ENCODE measurements around the gene MAPK11. TPM values are rescaled to one million over a fixed set of nuclear protein-coding genes. Genes with fewer than 3 reads are reported as not detected.
"Not testable (repeated sequence)": the region's sequence is repeated elsewhere in the genome, so short reads cannot be mapped to it uniquely, and the experiment has no call there.

Gene MAPK11
- total and polyA plus RNA-seq, 5 experiments from 2014 or later: 0.13 to 1.2 (median 0.24) TPM

DNA sequence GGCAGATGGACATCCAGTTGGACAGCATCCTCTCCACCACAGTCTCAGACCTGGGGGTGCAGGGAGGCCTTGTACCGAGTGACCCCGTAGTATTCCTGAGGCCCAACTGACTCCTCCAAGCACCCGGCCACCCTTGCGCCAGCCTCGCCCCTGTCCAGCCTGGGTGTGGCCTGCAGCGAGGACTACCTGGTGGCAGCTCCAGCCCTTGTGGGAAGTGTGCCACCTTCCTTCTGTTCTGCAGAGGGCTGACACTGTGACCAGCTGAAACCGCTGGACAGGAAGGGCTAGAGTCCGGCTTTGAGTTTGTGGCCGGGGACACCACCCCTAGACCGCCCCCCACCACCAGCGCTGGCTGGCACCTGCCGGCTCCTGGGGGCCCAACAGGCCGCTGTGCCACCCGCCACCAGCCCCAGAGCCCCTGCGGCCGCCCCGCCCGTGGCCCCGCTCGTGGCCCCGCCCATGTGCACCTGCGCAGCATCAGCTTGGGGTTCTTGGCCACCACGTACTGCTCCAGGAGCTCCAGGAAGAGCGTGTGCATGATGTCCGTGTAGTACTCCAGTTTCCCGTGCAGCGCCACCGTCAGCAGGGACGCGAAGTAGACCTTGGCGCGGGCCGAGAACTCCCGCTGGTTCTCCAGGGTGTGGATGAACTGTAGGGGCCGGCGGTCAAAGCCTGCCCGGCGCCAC is 10.0 kb upstream of the MAPK11 start:
- Mint-ChIP-seq H3K27ac (no peak overlapping the region), H3K4me1 (peaks cover 0 to 6% (median 0%) of the 10 kb centered on the region in 4 donors), H3K4me3 (no peak overlapping the region), H3K36me3 (peaks cover 0 to 10% (median 0%) of the 10 kb centered on the region in 3 donors), H3K27me3 (no peaks in the 10 kb centered on the region), H3K9me3 (no peaks in the 10 kb centered on the region)
- ATAC-seq (no peak), DNase-seq (no peak)
- POLR2A ChIA-PET: no interaction called here

DNA sequence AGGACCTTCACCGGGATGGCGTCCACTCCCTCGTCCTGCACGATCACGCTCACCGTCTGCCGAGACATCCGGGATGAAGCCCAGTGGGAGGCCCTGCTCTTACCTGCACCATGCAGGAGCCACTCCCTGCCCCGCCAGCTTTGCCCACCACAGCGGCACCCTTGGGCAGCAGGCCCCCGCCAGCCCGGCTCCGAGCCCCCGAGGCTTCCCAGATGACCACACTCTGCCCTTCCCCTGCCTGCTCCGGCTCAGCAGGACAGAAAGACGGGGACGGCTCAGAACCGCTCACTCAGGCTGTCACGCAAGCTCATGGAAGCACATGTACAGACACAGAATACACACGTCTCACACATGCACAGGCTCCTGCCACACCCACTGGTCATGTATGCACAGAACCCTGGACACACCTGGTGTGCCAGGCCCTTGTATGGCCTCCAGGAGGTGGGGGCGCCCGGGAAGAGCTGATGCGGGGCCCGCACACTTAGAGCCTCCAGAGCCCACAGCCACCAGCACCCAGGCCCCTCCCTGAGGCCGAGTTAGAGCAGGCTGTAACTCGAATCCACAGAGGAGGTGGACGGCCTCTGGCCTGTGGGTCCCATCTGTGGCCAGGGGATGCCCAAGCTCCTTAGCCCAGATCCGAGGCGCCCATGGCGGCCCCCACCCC is 8.9 kb upstream of the MAPK11 start:
- Mint-ChIP-seq H3K27ac (no peak overlapping the region), H3K4me1 (peaks cover 0 to 8% (median 3%) of the 10 kb centered on the region in 4 donors), H3K9me3 (no peaks in the 10 kb centered on the region), H3K27me3 (no peaks in the 10 kb centered on the region), H3K4me3 (no peak overlapping the region), H3K36me3 (peaks cover 0 to 9% (median 0%) of the 10 kb centered on the region in 3 donors)
- no peak for ATAC-seq
- DNase-seq: no peak
- POLR2A ChIA-PET: interaction anchor here (0.9 kb wide), 1 partner anchor 22 kb away, joined by 3 read pairs; no protein-coding TSS in a partner anchor

DNA sequence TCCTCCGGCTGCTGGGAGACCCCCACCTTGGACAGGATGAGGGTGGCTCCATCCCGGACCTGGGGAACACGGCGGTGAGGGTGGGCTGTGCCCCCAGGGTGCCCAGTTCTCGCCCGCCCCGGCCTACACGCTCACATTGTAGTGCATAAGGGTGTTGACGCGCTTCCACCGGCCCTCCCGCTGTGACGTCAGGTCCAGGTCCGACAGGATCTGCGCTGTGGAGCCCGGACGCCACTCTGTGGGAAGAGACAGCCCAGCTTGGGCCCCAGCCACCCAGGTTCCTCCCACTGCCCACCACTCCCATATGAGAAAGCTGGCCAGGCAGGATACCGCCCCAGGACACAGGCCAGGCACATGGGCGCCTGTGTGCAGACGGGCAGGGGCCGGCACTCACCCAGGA is 8.3 kb upstream of the MAPK11 start:
- H3K36me3 Mint-ChIP-seq: peaks cover 0 to 8% (median 0%) of the 10 kb centered on the region in 3 donors
- no peak overlapping the region for H3K4me3 Mint-ChIP-seq
- no peak for DNase-seq
- ATAC-seq: no peak
- peaks cover 5 to 13% (median 6%) of the 10 kb centered on the region in 4 donors for H3K4me1 Mint-ChIP-seq
- no peaks in the 10 kb centered on the region for H3K9me3 Mint-ChIP-seq
- POLR2A ChIA-PET: interaction anchor here (0.9 kb wide), 1 partner anchor 23 kb away, joined by 3 read pairs; no protein-coding TSS in a partner anchor
- peaks cover 0 to 1% (median 0%) of the 10 kb centered on the region in 5 donors for H3K27me3 Mint-ChIP-seq
- no peak overlapping the region for H3K27ac Mint-ChIP-seq

DNA sequence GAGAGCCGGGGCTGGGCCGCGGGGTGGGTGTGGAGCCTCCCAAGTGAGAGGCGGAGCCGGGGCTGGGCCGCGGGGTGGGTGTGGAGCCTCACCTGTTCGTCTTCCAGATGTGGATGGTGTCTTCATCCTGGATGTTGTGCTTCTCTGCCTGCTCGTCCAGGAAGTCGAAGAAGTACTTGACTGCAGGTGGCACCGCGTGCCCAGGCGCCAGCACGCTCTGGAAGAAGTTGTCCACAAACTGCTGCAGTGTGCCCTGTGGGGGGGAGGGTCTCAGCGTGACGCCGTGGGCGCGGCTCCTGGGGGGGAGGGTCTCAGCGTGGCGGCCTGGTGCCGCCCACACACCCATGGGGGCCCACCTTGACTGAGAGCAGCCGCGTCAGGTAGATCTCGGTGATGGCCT is 7.6 kb upstream of the MAPK11 start:
- H3K27me3 Mint-ChIP-seq: peaks cover 0 to 3% (median 0%) of the 10 kb centered on the region in 5 donors
- peaks cover 5 to 13% (median 7%) of the 10 kb centered on the region in 4 donors for H3K4me1 Mint-ChIP-seq
- H3K4me3 Mint-ChIP-seq: no peak overlapping the region
- H3K36me3 Mint-ChIP-seq: peaks cover 0 to 6% (median 0%) of the 10 kb centered on the region in 3 donors
- POLR2A ChIA-PET: no interaction called here
- ATAC-seq (no peak), DNase-seq (no peak)
- no peak overlapping the region for H3K27ac Mint-ChIP-seq
- H3K9me3 Mint-ChIP-seq: no peaks in the 10 kb centered on the region

DNA sequence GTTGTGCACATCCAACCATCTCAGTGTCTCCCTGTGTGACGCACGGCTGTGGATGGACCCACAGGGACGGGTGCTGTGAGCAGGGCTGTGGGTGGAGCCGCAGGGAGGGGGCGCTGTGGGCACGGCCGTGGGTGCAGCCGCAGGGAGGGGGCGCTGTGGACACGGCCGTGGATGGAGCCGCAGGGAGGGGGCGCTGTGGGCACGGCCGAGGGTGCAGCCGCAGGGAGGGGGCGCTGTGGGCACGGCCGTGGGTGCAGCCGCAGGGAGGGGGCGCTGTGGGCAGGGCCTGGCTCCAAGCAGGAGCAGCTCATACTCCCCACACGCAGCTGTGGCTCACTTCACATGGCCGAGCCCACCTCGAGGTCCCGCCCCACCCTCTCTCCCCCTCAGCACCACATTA is 6.0 kb upstream of the MAPK11 start:
- H3K36me3 Mint-ChIP-seq: peaks cover 0 to 6% (median 0%) of the 10 kb centered on the region in 3 donors
- peaks cover 0 to 4% (median 0%) of the 10 kb centered on the region in 5 donors for H3K27me3 Mint-ChIP-seq
- DNase-seq (peak in 6 of 10 donors; percentile 33 to 75 (median 48)), ATAC-seq (peak; percentile 78 to 86)
- POLR2A ChIA-PET: interaction anchor here (0.8 to 1.3 kb wide), 5 partner anchors 32 to 66 kb away, joined by 3 to 6 read pairs (median 4); partner anchors contain the start of gene DENND6B
- H3K27ac Mint-ChIP-seq: no peak overlapping the region
- H3K4me3 Mint-ChIP-seq: no peak overlapping the region
- peaks cover 5 to 14% (median 8%) of the 10 kb centered on the region in 4 donors for H3K4me1 Mint-ChIP-seq
- H3K9me3 Mint-ChIP-seq: no peaks in the 10 kb centered on the region

DNA sequence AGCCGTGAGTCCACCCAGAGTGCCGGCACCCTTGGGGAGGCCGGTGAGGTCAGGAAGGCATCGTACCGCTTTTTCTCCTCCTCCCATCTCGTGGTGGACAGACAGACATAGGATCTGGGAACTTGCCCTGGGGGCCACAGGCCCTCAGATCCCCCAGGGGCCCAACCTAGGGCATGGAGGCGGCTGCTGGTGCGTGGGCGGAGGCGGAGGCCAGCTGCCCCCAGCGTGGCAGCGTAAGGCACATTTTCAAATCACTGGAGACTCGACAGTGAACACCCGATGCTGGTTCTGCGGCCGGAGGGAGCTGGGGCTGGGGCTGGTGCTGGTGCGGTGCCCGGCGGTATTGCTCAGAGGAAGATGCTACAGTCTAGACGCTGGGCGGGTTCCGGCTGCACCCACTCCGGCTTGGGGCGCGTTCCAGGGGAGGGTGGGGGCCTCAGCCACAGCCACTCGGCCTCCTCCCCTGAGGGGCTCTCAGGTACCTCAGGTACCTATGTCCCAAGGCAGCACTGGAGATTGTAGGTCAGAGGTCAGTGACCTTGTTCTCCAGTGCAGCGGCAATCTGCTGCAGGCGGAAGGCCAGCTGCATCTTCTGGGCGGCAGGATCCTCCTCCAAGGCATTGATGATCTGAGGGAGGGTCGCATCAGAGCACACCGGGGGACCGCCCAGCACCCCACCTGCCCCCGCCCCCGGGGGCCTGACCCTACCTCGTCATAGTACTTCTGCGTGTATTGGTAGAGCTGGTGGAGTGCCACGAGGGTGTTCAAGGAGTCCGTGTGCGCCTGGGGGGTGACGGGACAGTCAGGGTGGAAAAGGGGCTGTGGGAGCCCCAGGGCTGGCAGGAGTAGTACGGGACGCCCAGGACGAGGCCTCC is 5.2 kb upstream of the MAPK11 start:
- POLR2A ChIA-PET: interaction anchor here (0.6 to 1.3 kb wide), 4 partner anchors 32 to 161 kb away, joined by 3 to 6 read pairs (median 4); partner anchors contain the start of gene DENND6B
- DNase-seq: no peak
- no peaks in the 10 kb centered on the region for H3K9me3 Mint-ChIP-seq
- no peak for ATAC-seq
- peaks cover 5 to 18% (median 13%) of the 10 kb centered on the region in 4 donors for H3K4me1 Mint-ChIP-seq
- peaks cover 0 to 4% (median 0%) of the 10 kb centered on the region in 5 donors for H3K27me3 Mint-ChIP-seq
- H3K4me3 Mint-ChIP-seq: no peak overlapping the region
- H3K36me3 Mint-ChIP-seq: no peaks in the 10 kb centered on the region
- H3K27ac Mint-ChIP-seq: peak overlapping the region in 3 of 10 donors; percentile 15 to 75 (median 75)

DNA sequence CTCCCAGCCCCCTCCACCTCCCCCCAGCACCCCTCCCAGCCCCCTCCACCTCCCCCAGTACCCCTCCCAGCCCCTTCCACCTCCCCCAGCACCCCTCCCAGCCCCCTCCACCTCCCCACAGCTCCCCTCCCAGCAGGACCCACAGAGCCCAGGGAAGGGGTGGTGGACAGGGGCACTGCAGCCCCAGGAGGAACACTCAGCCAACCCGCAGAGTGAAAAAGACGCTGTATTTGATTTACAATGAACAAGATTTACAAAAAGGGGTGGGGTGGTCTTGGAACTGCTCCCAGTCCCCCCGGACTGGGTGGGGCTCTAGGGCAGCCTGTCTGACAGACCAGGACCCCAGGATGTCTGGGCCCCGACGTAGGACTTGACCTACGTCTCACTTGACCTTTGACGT is 4.6 kb upstream of the MAPK11 start:
- Mint-ChIP-seq H3K4me3 (no peak overlapping the region), H3K9me3 (no peaks in the 10 kb centered on the region), H3K27ac (peak overlapping the region in 1 of 10 donors; percentile 75), H3K4me1 (peaks cover 5 to 18% (median 13%) of the 10 kb centered on the region in 4 donors), H3K27me3 (peaks cover 0 to 4% (median 0%) of the 10 kb centered on the region in 5 donors), H3K36me3 (no peaks in the 10 kb centered on the region)
- POLR2A ChIA-PET: no interaction called here
- DNase-seq (no peak), ATAC-seq (no peak)

DNA sequence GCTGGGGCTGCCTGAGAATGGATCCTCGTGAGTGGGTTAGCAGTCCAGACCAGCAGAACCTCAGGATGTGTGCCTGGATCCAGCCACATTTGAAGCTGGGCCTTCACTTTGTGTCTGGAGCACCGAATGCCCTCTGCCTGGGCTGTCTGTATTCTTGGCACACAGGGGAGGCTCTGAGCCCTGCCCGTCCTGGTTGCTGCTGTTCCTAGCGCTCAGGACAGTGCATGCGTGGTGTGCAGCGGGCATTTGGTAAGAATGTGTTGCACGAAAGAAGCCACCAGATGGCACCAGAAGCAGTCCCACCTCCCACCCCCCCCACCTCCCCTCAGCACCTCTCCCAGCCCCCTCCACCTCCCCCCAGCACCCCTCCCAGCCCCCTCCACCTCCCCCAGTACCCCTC is 4.1 kb upstream of the MAPK11 start:
- Mint-ChIP-seq H3K27me3 (peaks cover 0 to 4% (median 0%) of the 10 kb centered on the region in 5 donors), H3K36me3 (no peaks in the 10 kb centered on the region), H3K27ac (peak overlapping the region in 1 of 10 donors; percentile 53), H3K4me3 (no peak overlapping the region), H3K9me3 (no peaks in the 10 kb centered on the region), H3K4me1 (peaks cover 5 to 18% (median 13%) of the 10 kb centered on the region in 4 donors)
- DNase-seq: peak in 4 of 10 donors; percentile 41 to 53 (median 48)
- ATAC-seq: no peak
- POLR2A ChIA-PET: interaction anchor here (1.3 kb wide), 1 partner anchor 23 kb away, joined by 3 read pairs; the partner anchor contains the start of gene HDAC10

DNA sequence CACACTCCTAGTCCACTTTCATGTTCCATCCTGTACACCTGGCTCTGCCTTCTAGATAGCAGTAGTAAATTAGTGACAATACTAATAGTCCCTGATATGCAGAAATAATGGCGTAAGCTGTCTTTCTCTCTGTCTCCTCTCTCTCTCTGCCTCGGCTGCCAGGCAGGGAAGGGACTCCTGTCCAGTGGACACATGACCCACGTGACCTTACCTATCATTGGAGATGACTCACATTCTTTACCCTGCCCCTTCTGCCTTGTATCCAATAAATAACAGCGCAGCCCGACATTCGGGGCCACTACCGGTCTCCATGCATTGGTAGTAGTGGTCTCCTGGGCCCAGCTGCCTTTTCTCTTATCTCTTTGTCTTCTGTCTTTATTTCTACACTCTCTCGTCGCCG is 3.6 kb upstream of the MAPK11 start:
- DNase-seq, H3K27me3 Mint-ChIP-seq, ATAC-seq, H3K36me3 Mint-ChIP-seq, H3K9me3 Mint-ChIP-seq, H3K4me3 Mint-ChIP-seq: not testable (repeated sequence)
- POLR2A ChIA-PET: interaction anchor here (0.6 to 1.3 kb wide), 3 partner anchors 23 to 68 kb away, joined by 3 to 5 read pairs (median 5); partner anchors contain the start of gene HDAC10
- peaks cover 5 to 18% (median 13%) of the 10 kb centered on the region in 4 donors for H3K4me1 Mint-ChIP-seq
- peak overlapping the region in 1 of 10 donors; percentile 53 for H3K27ac Mint-ChIP-seq

DNA sequence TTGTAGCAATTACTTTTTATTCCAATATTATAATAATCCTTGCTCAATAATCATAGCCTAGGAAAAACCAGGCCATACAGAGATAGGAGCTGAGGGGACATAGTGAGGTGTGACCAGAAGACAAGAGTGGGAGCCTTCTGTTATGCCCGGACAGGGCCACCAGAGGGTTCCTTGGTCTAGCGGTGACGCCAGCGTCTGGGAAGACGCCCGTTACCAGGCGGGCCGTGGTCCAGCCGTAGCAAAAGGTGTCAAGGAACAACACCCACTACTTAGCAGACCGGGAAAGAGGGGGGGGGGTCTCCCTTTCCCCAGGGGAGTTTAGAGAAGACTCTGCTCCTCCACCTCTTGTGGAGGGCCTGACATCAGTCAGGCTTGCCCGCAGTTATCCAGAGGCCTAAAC is 3.2 kb upstream of the MAPK11 start:
- H3K27ac Mint-ChIP-seq, DNase-seq, H3K4me3 Mint-ChIP-seq, H3K27me3 Mint-ChIP-seq, ATAC-seq, H3K36me3 Mint-ChIP-seq, H3K9me3 Mint-ChIP-seq: not testable (repeated sequence)
- POLR2A ChIA-PET: interaction anchor here (0.6 to 1.5 kb wide), 5 partner anchors 21 to 252 kb away, joined by 3 to 5 read pairs (median 4); partner anchors contain the start of genes HDAC10 and SCO2
- peaks cover 5 to 21% (median 14%) of the 10 kb centered on the region in 4 donors for H3K4me1 Mint-ChIP-seq

DNA sequence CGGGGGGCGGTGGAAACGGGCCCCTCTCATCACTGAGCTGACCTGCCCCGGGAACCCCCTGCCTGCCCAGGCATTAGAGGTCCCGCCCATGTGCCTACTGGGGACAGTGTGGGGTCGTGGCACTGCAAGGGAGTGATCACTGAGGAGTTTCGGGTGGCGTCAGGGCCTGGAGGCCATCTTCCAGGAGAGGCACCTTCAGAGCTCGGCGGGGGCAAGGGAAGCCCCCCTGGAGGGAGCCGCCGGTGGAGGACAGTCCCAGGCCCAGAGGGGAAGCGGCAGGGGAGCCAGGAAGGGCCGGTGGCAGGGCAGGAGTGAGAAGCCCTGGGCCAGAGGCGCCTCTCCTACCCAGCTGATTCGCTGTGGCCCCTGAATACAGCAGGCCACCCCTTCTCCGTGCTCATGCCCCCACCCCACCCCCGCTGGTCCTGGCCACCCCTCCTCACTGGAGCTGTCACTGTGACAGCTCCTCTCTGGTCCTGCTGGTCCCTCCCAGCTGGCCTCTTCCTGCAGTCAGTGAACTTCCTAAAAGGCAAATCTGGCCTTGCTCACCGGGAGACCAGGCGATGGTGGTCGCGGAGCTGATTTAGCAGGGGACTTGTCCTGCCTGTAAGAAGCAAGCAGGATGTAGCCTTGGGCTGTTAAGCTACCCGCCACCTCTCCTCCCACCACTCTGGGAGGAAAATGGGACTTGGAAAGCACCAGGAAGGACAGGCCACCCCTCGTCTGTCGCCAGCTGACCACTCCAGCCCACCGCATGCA is 2.0 kb upstream of the MAPK11 start:
- no peak for DNase-seq
- H3K4me3 Mint-ChIP-seq: peak overlapping the region in 5 of 10 donors; percentile 10 to 48 (median 36)
- no peak for ATAC-seq

More for the DNA sequence above, 2.0 kb upstream of the MAPK11 start:
- Mint-ChIP-seq H3K27ac (no peak overlapping the region), H3K9me3 (no peaks in the 10 kb centered on the region), H3K27me3 (peaks cover 0 to 4% (median 0%) of the 10 kb centered on the region in 5 donors), H3K4me1 (peaks cover 5 to 24% (median 16%) of the 10 kb centered on the region in 4 donors), H3K36me3 (no peaks in the 10 kb centered on the region)
- POLR2A ChIA-PET: interaction anchor here (0.5 to 1.5 kb wide), 7 partner anchors 20 to 348 kb away, joined by 3 to 5 read pairs (median 4); partner anchors contain the start of genes HDAC10 and SCO2

Measured in naive thymus-derived CD8-positive, alpha-beta T cell (primary cell).